H1 (cell line): Measurements from ENCODE around the gene ARHGAP35. TPM values are rescaled to one million over a fixed set of nuclear protein-coding genes. Genes with fewer than 3 reads are reported as not detected.
A peak's percentile ranks its signal among the peaks of the same experiment; 100 is the strongest.

Source experiments
- CTCF ChIA-PET: fragments of 300-600 bp; sonication (Branson Sonifier 250); formaldehyde crosslinking; loops from one replicate; lab custom pipeline; 2021; ENCODE audit not compliant: partially characterized antibody; lab: Charles Lee
- POLR2A ChIA-PET: fragments of 300-600 bp; sonication (Branson Sonifier 250); formaldehyde crosslinking; loops from one replicate; lab custom pipeline; 2021; ENCODE audit warnings: inconsistent platforms; ENCODE audit not compliant: partially characterized antibody; lab: Charles Lee
- DNase-seq, 2 experiments: peaks; one replicate each; pipeline versions ENCODE4 v3.0.0 to v3.0.0-alpha.2; 2010 to 2022; ENCODE audit warnings: low spot score in 2 of 2, low read depth in 1 of 2, mixed read lengths in 1 of 2
- FAIRE-seq: peaks from 2 replicates; lab custom pipeline; 2011; peaks lifted over from hg19 to GRCh38; lab: Jason Lieb, UNC
- H2AFZ ChIP-seq: 2 replicates; pipeline ENCODE4 v1.8.1; 2012; ENCODE audit warnings: low read length, inconsistent platforms
- H2AK5ac ChIP-seq: 2 replicates; pipeline ENCODE4 v1.6.1; 2013; ENCODE audit warnings: low read depth, low read length
- H2BK120ac ChIP-seq: replicated peaks from 2 replicates; pipeline ENCODE3; 2013; ENCODE audit warnings: low read depth, low read length, inconsistent platforms
- H2BK12ac ChIP-seq: 2 replicates; pipeline ENCODE4 v1.6.1; 2013; ENCODE audit warnings: low read depth, low read length
- H2BK15ac ChIP-seq: 2 replicates; pipeline ENCODE4 v1.6.1; 2013; ENCODE audit warnings: low read length
- H2BK20ac ChIP-seq: 2 replicates; pipeline ENCODE4 v1.6.1; 2013; ENCODE audit warnings: low read length
- H2BK5ac ChIP-seq: 2 replicates; pipeline ENCODE4 v1.6.1; 2013; ENCODE audit warnings: low read depth, low read length
- H3K14ac ChIP-seq: 2 replicates; pipeline ENCODE4 v1.6.1; 2013; ENCODE audit warnings: inconsistent platforms; ENCODE audit not compliant: insufficient read length
- H3K18ac ChIP-seq: 2 replicates; pipeline ENCODE4 v1.6.1; 2013; ENCODE audit warnings: low read length; ENCODE audit errors: extremely low read depth
- H3K23ac ChIP-seq: 2 replicates; pipeline ENCODE4 v1.6.1; 2013; ENCODE audit warnings: inconsistent platforms; ENCODE audit not compliant: insufficient read length
- H3K23me2 ChIP-seq: 2 replicates; pipeline ENCODE4 v1.6.1; 2013; ENCODE audit warnings: low read depth, low read length
- H3K27ac ChIP-seq: 2 replicates; pipeline ENCODE4 v1.6.1; 2011; ENCODE audit warnings: low read depth, low read length, inconsistent platforms
- H3K27me3 ChIP-seq, 4 experiments: replicated peaks in 1 of 4; 1 replicate in 1 of 4; 2 replicates in 3 of 4; pipeline versions ENCODE4 v1.6.1 to v1.8.1; 2011 to 2013; ENCODE audit warnings: low read length in 3 of 4, mild to moderate bottlenecking in 3 of 4, inconsistent platforms in 2 of 4, mixed read lengths in 2 of 4, moderate library complexity in 1 of 4; ENCODE audit not compliant: control insufficient read depth in 3 of 4, insufficient read depth in 3 of 4; ENCODE audit errors: extremely low read depth in 1 of 4
- H3K36me3 ChIP-seq, 4 experiments: 2 replicates each; pipeline versions ENCODE4 v1.6.1 to v1.8.1; 2011 to 2013; ENCODE audit warnings: mild to moderate bottlenecking in 4 of 4, low read length in 3 of 4, moderate library complexity in 2 of 4, control low read depth in 1 of 4, inconsistent platforms in 1 of 4; ENCODE audit not compliant: insufficient read depth in 4 of 4, control insufficient read depth in 2 of 4
- H3K4ac ChIP-seq: replicated peaks from 2 replicates; pipeline ENCODE3; 2013; ENCODE audit warnings: low read length, low read depth, mixed read lengths, inconsistent platforms; ENCODE audit not compliant: insufficient read length
- H3K4me1 ChIP-seq, 4 experiments: replicated peaks in 1 of 4; 1 replicate in 1 of 4; 2 replicates in 3 of 4; pipeline versions ENCODE4 v1.6.1 to v1.8.1; 2011 to 2013; ENCODE audit warnings: low read length in 3 of 4, inconsistent platforms in 2 of 4, mixed read lengths in 1 of 4; ENCODE audit not compliant: insufficient read depth in 4 of 4, control insufficient read depth in 3 of 4
- H3K4me2 ChIP-seq, 2 experiments: 2 replicates each; pipeline versions ENCODE4 v1.6.1 to v1.8.1; 2011 to 2013; ENCODE audit warnings: low read depth in 2 of 2, low read length in 2 of 2, control low read depth in 1 of 2, inconsistent platforms in 1 of 2, mild to moderate bottlenecking in 1 of 2; ENCODE audit not compliant: insufficient read depth in 1 of 2
- H3K4me3 ChIP-seq, 4 experiments: fragments of 200-600, 300-600 bp in 1 of 4; sonication (generic), shearing (Covaris generic), sonication (Bioruptor Twin) in 1 of 4; 2 replicates each; pipeline versions ENCODE4 v1.5.1 to v1.8.1; 2011 to 2016; ENCODE audit warnings: low read length in 4 of 4, low read depth in 3 of 4, control low read depth in 2 of 4, inconsistent platforms in 2 of 4, mild to moderate bottlenecking in 2 of 4, mixed read lengths in 1 of 4, moderate library complexity in 1 of 4; ENCODE audit not compliant: insufficient read depth in 2 of 4; ENCODE audit errors: extremely low read depth in 1 of 4
- H3K56ac ChIP-seq: replicated peaks from 2 replicates; pipeline ENCODE3; 2013; ENCODE audit warnings: low read depth, mild to moderate bottlenecking, mixed read lengths, low read length, inconsistent platforms; ENCODE audit not compliant: insufficient read length
- H3K79me1 ChIP-seq: 2 replicates; pipeline ENCODE4 v1.6.1; 2013; ENCODE audit warnings: low read depth, low read length, control low read depth
- H3K79me2 ChIP-seq, 2 experiments: 2 replicates each; pipeline versions ENCODE4 v1.6.1 to v1.8.1; 2012 to 2013; ENCODE audit warnings: low read length in 2 of 2, mild to moderate bottlenecking in 2 of 2, inconsistent platforms in 1 of 2; ENCODE audit not compliant: insufficient read depth in 2 of 2, control insufficient read depth in 1 of 2
- H3K9ac ChIP-seq, 4 experiments: replicated peaks in 1 of 4; 1 replicate in 1 of 4; 2 replicates in 3 of 4; pipeline versions ENCODE4 v1.6.1 to v1.8.1; 2011 to 2013; ENCODE audit warnings: low read depth in 3 of 4, low read length in 3 of 4, control low read depth in 2 of 4, mild to moderate bottlenecking in 2 of 4, moderate library complexity in 2 of 4, inconsistent platforms in 1 of 4; ENCODE audit errors: extremely low read depth in 1 of 4
- H3K9me3 ChIP-seq, 2 experiments: 2 replicates each; pipeline versions ENCODE4 v1.6.1 to v1.8.1; 2012 to 2013; ENCODE audit warnings: mild to moderate bottlenecking in 2 of 2, moderate library complexity in 2 of 2, control low read depth in 1 of 2, inconsistent platforms in 1 of 2, low read depth in 1 of 2, low read length in 1 of 2, mixed read lengths in 1 of 2; ENCODE audit not compliant: insufficient read depth in 2 of 2
- H4K20me1 ChIP-seq, 2 experiments: replicated peaks in 1 of 2; 2 replicates each; pipeline versions ENCODE3 to v1.8.1; 2011 to 2013; ENCODE audit warnings: inconsistent platforms in 2 of 2, low read length in 2 of 2, mild to moderate bottlenecking in 1 of 2; ENCODE audit not compliant: insufficient read depth in 2 of 2, control insufficient read depth in 1 of 2
- H4K5ac ChIP-seq: 2 replicates; pipeline ENCODE4 v1.6.1; 2013; ENCODE audit warnings: low read length, low read depth, mixed read lengths, inconsistent platforms; ENCODE audit not compliant: insufficient read length
- H4K8ac ChIP-seq: 2 replicates; pipeline ENCODE4 v1.8.0; 2013; ENCODE audit warnings: mild to moderate bottlenecking, moderate library complexity, low read length, inconsistent platforms; ENCODE audit not compliant: insufficient read depth; ENCODE audit errors: extremely low read depth
- H4K91ac ChIP-seq: replicated peaks from 2 replicates; pipeline ENCODE3; 2013; ENCODE audit warnings: low read length, mixed read lengths, inconsistent platforms; ENCODE audit not compliant: insufficient read length
- ASH2L ChIP-seq: fragments of 200-600, 300-600 bp; sonication (generic); IDR thresholded peaks from one replicate; pipeline ENCODE4 v1.7.1; 2017; ENCODE audit warnings: low read length
- CHD2 ChIP-seq: IDR thresholded peaks from 2 replicates; pipeline ENCODE4 v1.6.1; 2012; ENCODE audit warnings: low read length, improper control_type of control experiment
- EGR1 ChIP-seq: IDR thresholded peaks from 2 replicates; pipeline ENCODE4 v1.6.1; 2011; ENCODE audit warnings: low read depth, low read length, borderline replicate concordance
- NANOG ChIP-seq: IDR thresholded peaks from 2 replicates; pipeline ENCODE4 v1.6.1; 2011; ENCODE audit warnings: low read length, low read depth, mild to moderate bottlenecking, inconsistent platforms; ENCODE audit not compliant: insufficient read depth, poor library complexity, severe bottlenecking
- POLR2AphosphoS5 ChIP-seq: IDR thresholded peaks from 2 replicates; pipeline ENCODE4 v1.6.1; 2011; ENCODE audit warnings: low read depth, low read length
- RBBP5 ChIP-seq: IDR thresholded peaks from 2 replicates; pipeline ENCODE4 v1.7.1; 2012; ENCODE audit warnings: low read depth, mild to moderate bottlenecking, inconsistent platforms, low read length, moderate library complexity, borderline replicate concordance
- RNF2 ChIP-seq: fragments of 200-900, 300-1000 bp; sonication (generic); IDR thresholded peaks from 2 replicates; pipeline ENCODE4 v1.7.1; 2016; ENCODE audit warnings: borderline replicate concordance, low read depth, mild to moderate bottlenecking, antibody characterized with exemption, low read length; ENCODE audit not compliant: poor library complexity, severe bottlenecking; ENCODE audit errors: missing control alignments
- SP1 ChIP-seq: IDR thresholded peaks from 2 replicates; pipeline ENCODE4 v1.6.1; 2011; ENCODE audit warnings: low read depth, low read length
- WGBS, 2 experiments: shearing (Covaris generic) in 1 of 2; methylation state at CpG; one replicate each; pipeline versions ENCODE4 v1.1.6 to v1.1.7; 2013 to 2015; ENCODE audit warnings: low lambda C conversion rate in 2 of 2, mixed read lengths in 2 of 2, inconsistent platforms in 1 of 2, low coverage in 1 of 2, missing lambda C conversion rate in 1 of 2; ENCODE audit not compliant: insufficient replicate concordance in 2 of 2, insufficient coverage in 1 of 2, insufficient read length in 1 of 2; ENCODE audit errors: extremely low coverage in 1 of 2, missing lambda C conversion rate in 1 of 2; 5-methylcytosine and 5-hydroxymethylcytosine counted together
- polyA plus RNA-seq, 7 experiments: library from polyadenylated mRNA; depleted of rRNA in 3 of 7; stranded (reverse) in 5 of 7; unstranded in 2 of 7; fragments of >200 nt in 5 of 7; fragments of 200-250 nt in 2 of 7; gene quantifications; 1 replicate in 5 of 7; 2 replicates in 1 of 7; 4 replicates in 1 of 7; pipeline versions ENCODE4 v1.2.1 to v1.2.3, GENCODE V29; 2011 to 2013; ENCODE audit warnings: missing spikeins in 2 of 7, mixed read lengths in 2 of 7
- total RNA-seq: library from RNA; stranded (reverse); fragmentation: NEBNext Ultra II Directional; extraction: Animal tissue kit (Norgen Biotek cat#: 25700); gene quantifications from 2 replicates; pipeline ENCODE4 v1.2.1, GENCODE V29; 2021
- TF ChIP-seq, protein P1 (sequence below), 3 experiments: IDR thresholded peaks; 1 replicate in 2 of 3; 2 replicates in 1 of 3; pipeline versions ENCODE4 v1.5.1 to v1.6.1; 2011; ENCODE audit warnings: low read length in 3 of 3, mild to moderate bottlenecking in 3 of 3, inconsistent platforms in 2 of 3, low read depth in 1 of 3, moderate library complexity in 1 of 3; ENCODE audit not compliant: insufficient read depth in 1 of 3; ENCODE audit errors: control extremely low read depth in 1 of 3

The ARHGAP35 gene
- total and polyA plus RNA-seq, 2 of the 8 experiments (the other 6 are each of a cell fraction or from before 2014, with no cell fraction given) = 29.7 to 64.5 TPM

DNA sequence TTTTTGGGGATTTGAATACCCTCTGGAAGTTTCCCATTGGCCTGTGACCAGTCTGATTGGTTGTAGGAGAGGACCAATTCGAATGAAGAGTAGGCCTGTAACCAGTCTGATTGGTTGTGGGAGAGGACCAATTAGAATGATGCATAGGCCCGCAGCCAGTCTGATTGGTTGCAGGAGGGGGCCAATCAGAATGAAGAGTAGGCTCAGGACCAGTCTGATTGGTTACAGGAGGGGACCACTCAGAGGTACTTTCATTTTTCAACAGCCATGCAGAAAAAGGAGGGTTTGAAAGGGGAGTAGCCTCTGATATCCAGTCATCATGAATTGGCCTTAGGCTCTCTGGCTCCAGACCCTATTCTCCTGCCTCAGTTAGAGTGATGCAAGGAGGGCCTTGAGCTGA is 42.0 kb upstream of the ARHGAP35 start:
- H4K91ac ChIP-seq = no peak overlapping the region
- H3K9ac ChIP-seq = no peak overlapping the region
- H3K4me1 ChIP-seq = no peaks in the 10 kb centered on the region; a peak in 1 of 7 replicates
- H4K20me1 ChIP-seq = no peaks in the 10 kb centered on the region
- H3K27ac ChIP-seq = no peak overlapping the region
- H3K56ac ChIP-seq = no peak overlapping the region
- H2BK5ac ChIP-seq = no peak overlapping the region
- no peak overlapping the region for H2AK5ac ChIP-seq
- ChIA-PET CTCF (interaction anchor here (1.0 to 1.1 kb wide), 2 partner anchors 70 to 169 kb away, joined by 3 read pairs; no protein-coding TSS in a partner anchor), POLR2A (interaction anchor here (0.7 to 8.3 kb wide), 4 partner anchors 13 to 63 kb away, joined by 3 to 68 read pairs (median 3); partner anchors contain the start of gene SLC1A5)
- 93% methylated on average over 2 of the region's 2 CpGs; no CpG with 5 or more reads in 1 of the 2 experiments for WGBS, 2 experiments
- no peak overlapping the region for H3K4me2 ChIP-seq
- H2AFZ ChIP-seq = no peak overlapping the region
- H2BK20ac ChIP-seq = no peak overlapping the region
- no peak overlapping the region for H2BK12ac ChIP-seq
- H4K5ac ChIP-seq = no peak overlapping the region
- no peak overlapping the region for H3K4ac ChIP-seq
- FAIRE-seq (peak; percentile 45), DNase-seq (peak in 1 of 2 experiments; percentile 54)
- H3K27me3 ChIP-seq = no peaks in the 10 kb centered on the region
- no peak overlapping the region for H2BK15ac ChIP-seq
- no peaks in the 10 kb centered on the region for H3K79me2 ChIP-seq
- no peak overlapping the region for H3K18ac ChIP-seq
- H3K36me3 ChIP-seq = no peaks in the 10 kb centered on the region
- H3K9me3 ChIP-seq = no peaks in the 10 kb centered on the region
- H2BK120ac ChIP-seq = no peak overlapping the region
- TF ChIP-seq SP1 (peak; percentile 97), POLR2AphosphoS5 (no peak), RBBP5 (no peak), CHD2 (peak; percentile 80), NANOG (no peak), RNF2 (no peak), ASH2L (no peak), EGR1 (no peak)
- TF ChIP-seq, protein P1, sequence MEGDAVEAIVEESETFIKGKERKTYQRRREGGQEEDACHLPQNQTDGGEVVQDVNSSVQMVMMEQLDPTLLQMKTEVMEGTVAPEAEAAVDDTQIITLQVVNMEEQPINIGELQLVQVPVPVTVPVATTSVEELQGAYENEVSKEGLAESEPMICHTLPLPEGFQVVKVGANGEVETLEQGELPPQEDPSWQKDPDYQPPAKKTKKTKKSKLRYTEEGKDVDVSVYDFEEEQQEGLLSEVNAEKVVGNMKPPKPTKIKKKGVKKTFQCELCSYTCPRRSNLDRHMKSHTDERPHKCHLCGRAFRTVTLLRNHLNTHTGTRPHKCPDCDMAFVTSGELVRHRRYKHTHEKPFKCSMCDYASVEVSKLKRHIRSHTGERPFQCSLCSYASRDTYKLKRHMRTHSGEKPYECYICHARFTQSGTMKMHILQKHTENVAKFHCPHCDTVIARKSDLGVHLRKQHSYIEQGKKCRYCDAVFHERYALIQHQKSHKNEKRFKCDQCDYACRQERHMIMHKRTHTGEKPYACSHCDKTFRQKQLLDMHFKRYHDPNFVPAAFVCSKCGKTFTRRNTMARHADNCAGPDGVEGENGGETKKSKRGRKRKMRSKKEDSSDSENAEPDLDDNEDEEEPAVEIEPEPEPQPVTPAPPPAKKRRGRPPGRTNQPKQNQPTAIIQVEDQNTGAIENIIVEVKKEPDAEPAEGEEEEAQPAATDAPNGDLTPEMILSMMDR (IDR thresholded peaks at IDR 0.05; ENCODE audit: control extremely low read depth in 1 of 3, insufficient read depth in 1 of 3, low read depth in 1 of 3, low read length in 3 of 3) = no peak
- H3K79me1 ChIP-seq = no peaks in the 10 kb centered on the region
- no peak overlapping the region for H3K23ac ChIP-seq
- no peak overlapping the region; the same call in 1 of the 2 replicates for H4K8ac ChIP-seq
- no peak overlapping the region for H3K4me3 ChIP-seq
- H3K23me2 ChIP-seq = no peaks in the 10 kb centered on the region
- H3K14ac ChIP-seq = no peak overlapping the region
